IMR-90 (cell line): ENCODE data around the gene CPLX3. TPM values are rescaled to one million over a fixed set of nuclear protein-coding genes. Genes with fewer than 3 reads are reported as not detected.
A peak's percentile ranks its signal among the peaks of the same experiment; 100 is the strongest.

ENCODE experiments used
- ATAC-seq: fragments of 200-7000 bp; cut with Tn5 transposase; 2 replicates; pipeline ENCODE4 v1.9.1; 2020; ENCODE audit warnings: low read depth, mild to moderate bottlenecking, moderate library complexity
- BruUV-seq: library from RNA; stranded (reverse); fragments of 400-500 nt; replicated peaks from 2 replicates; lab custom pipeline; 2021; lab: Mats Ljungman, UMichigan
- CTCF ChIA-PET: fragments of 300-600 bp; formaldehyde crosslinking; extraction: SDS; loops from one replicate; lab custom pipeline; 2021; ENCODE audit warnings: antibody characterized with exemption; lab: Yijun Ruan, JAX
- POLR2A ChIA-PET: fragments of 300-600 bp; sonication (Branson Sonifier 250); formaldehyde crosslinking; loops from one replicate; lab custom pipeline; 2022; ENCODE audit warnings: antibody characterized with exemption; ENCODE audit not compliant: unreplicated experiment; lab: Charles Lee
- DNase-seq: peaks from one replicate; pipeline ENCODE4 v3.0.0; 2013
- H2AFZ ChIP-seq: replicated peaks from 2 replicates; pipeline ENCODE3; 2013; ENCODE audit warnings: low read length, mild to moderate bottlenecking; ENCODE audit not compliant: poor library complexity
- H2AK5ac ChIP-seq: 2 replicates; pipeline ENCODE4 v1.6.1; 2013; ENCODE audit warnings: low read depth, low read length, inconsistent platforms
- H2AK9ac ChIP-seq: replicated peaks from 2 replicates; pipeline ENCODE3; 2013; ENCODE audit warnings: mild to moderate bottlenecking, low read depth, low read length, moderate library complexity; ENCODE audit not compliant: poor library complexity
- H2BK120ac ChIP-seq: 2 replicates; pipeline ENCODE4 v1.6.1; 2013; ENCODE audit warnings: low read depth, low read length, inconsistent platforms
- H2BK15ac ChIP-seq: 3 replicates; pipeline ENCODE4 v1.6.1; 2013; ENCODE audit warnings: low read depth, low read length, inconsistent platforms
- H2BK20ac ChIP-seq: 2 replicates; pipeline ENCODE4 v1.6.1; 2013; ENCODE audit warnings: low read depth, mild to moderate bottlenecking, inconsistent platforms, low read length, moderate library complexity
- H2BK5ac ChIP-seq: 2 replicates; pipeline ENCODE4 v1.6.1; 2013; ENCODE audit warnings: mild to moderate bottlenecking, low read depth, low read length, inconsistent platforms; ENCODE audit not compliant: poor library complexity, severe bottlenecking
- H3K14ac ChIP-seq: replicated peaks from 2 replicates; pipeline ENCODE4 v1.6.1; 2013; ENCODE audit warnings: low read depth, low read length, inconsistent platforms
- H3K18ac ChIP-seq: 2 replicates; pipeline ENCODE4 v1.6.1; 2013; ENCODE audit warnings: low read depth, low read length, control low read depth
- H3K23ac ChIP-seq: 2 replicates; pipeline ENCODE4 v1.6.1; 2013; ENCODE audit warnings: low read depth, low read length, inconsistent platforms
- H3K27ac ChIP-seq: 2 replicates; pipeline ENCODE4 v1.5.1; 2013; ENCODE audit warnings: mild to moderate bottlenecking, control low read depth, low read length; ENCODE audit not compliant: insufficient read depth
- H3K27me3 ChIP-seq: 2 replicates; pipeline ENCODE4 v1.6.1; 2013; ENCODE audit warnings: low read length; ENCODE audit not compliant: control insufficient read depth, insufficient read depth
- H3K36me3 ChIP-seq: 2 replicates; pipeline ENCODE4 v1.6.1; 2013; ENCODE audit warnings: low read length, mixed read lengths; ENCODE audit not compliant: control insufficient read depth, insufficient read depth
- H3K4ac ChIP-seq: 2 replicates; pipeline ENCODE4 v1.6.1; 2013; ENCODE audit warnings: low read depth, low read length, inconsistent platforms
- H3K4me1 ChIP-seq: 2 replicates; pipeline ENCODE4 v1.6.1; 2013; ENCODE audit warnings: low read length, mixed read lengths; ENCODE audit not compliant: control insufficient read depth, insufficient read depth
- H3K4me2 ChIP-seq: 2 replicates; pipeline ENCODE4 v1.6.1; 2013; ENCODE audit warnings: low read depth, mild to moderate bottlenecking, control low read depth, low read length, moderate library complexity
- H3K4me3 ChIP-seq: 2 replicates; pipeline ENCODE4 v1.5.1; 2013; ENCODE audit warnings: low read depth, mild to moderate bottlenecking, control low read depth, low read length, moderate library complexity; ENCODE audit not compliant: insufficient read depth
- H3K56ac ChIP-seq: 2 replicates; pipeline ENCODE4 v1.6.1; 2013; ENCODE audit warnings: low read length, inconsistent platforms; ENCODE audit not compliant: insufficient read depth; ENCODE audit errors: extremely low read depth
- H3K79me1 ChIP-seq, 2 experiments: 2 replicates each; pipeline ENCODE4 v1.6.1; 2013; ENCODE audit warnings: low read length in 2 of 2, inconsistent platforms in 1 of 2, low read depth in 1 of 2
- H3K9ac ChIP-seq: 2 replicates; pipeline ENCODE4 v1.6.1; 2013; ENCODE audit warnings: low read depth, low read length, control low read depth
- H3K9me1 ChIP-seq: 2 replicates; pipeline ENCODE4 v1.6.1; 2013; ENCODE audit warnings: low read length, inconsistent platforms; ENCODE audit not compliant: insufficient read depth
- H3K9me3 ChIP-seq: 2 replicates; pipeline ENCODE4 v1.6.1; 2013; ENCODE audit warnings: low read length; ENCODE audit not compliant: control insufficient read depth, insufficient read depth
- H4K20me1 ChIP-seq: 2 replicates; pipeline ENCODE4 v1.6.1; 2013; ENCODE audit warnings: low read length, inconsistent platforms; ENCODE audit not compliant: insufficient read depth
- H4K5ac ChIP-seq: 2 replicates; pipeline ENCODE4 v1.6.1; 2013; ENCODE audit warnings: mild to moderate bottlenecking, low read depth, low read length, control low read depth
- H4K8ac ChIP-seq, 2 experiments: 2 replicates each; pipeline ENCODE4 v1.6.1; 2013; ENCODE audit warnings: low read depth in 2 of 2, low read length in 2 of 2, control low read depth in 1 of 2, inconsistent platforms in 1 of 2
- H4K91ac ChIP-seq: 2 replicates; pipeline ENCODE4 v1.6.1; 2013; ENCODE audit warnings: low read depth, low read length, inconsistent platforms; ENCODE audit not compliant: insufficient read depth
- POLR2A ChIP-seq: IDR thresholded peaks from 2 replicates; pipeline ENCODE4 v1.6.1; 2012; ENCODE audit warnings: mild to moderate bottlenecking, low read depth, low read length
- RCOR1 ChIP-seq: IDR thresholded peaks from 2 replicates; pipeline ENCODE4 v1.6.1; 2012; ENCODE audit warnings: mild to moderate bottlenecking, low read length, improper control_type of control experiment; ENCODE audit not compliant: insufficient replicate concordance
- WGBS, 2 experiments: methylation state at CpG; one replicate each; pipeline versions ENCODE4 v1.1.5 to v1.1.7; 2013; ENCODE audit warnings: missing lambda C conversion rate in 2 of 2; ENCODE audit not compliant: insufficient read length in 1 of 2; ENCODE audit errors: extremely low coverage in 2 of 2; 5-methylcytosine and 5-hydroxymethylcytosine counted together
- dilution Hi-C: fragments of 300-500 bp; cut with HindIII; formaldehyde crosslinking; loops from one replicate; pipeline ENCODE4 v1.14.3; 2018; ENCODE audit warnings: low sequenced_read_pairs; ENCODE audit not compliant: unreplicated experiment
- in situ Hi-C: fragments of 300-500 bp; cut with MboI; formaldehyde crosslinking; loops from 3 replicates; pipeline ENCODE4 v1.14.3; 2019; ENCODE audit warnings: low sequenced_read_pairs, inconsistent platforms, mixed read lengths
- intact Hi-C: fragments of 100-400 bp; cut with micrococcal nuclease; formaldehyde crosslinking; loops from 2 replicates; pipeline ENCODE4 v1.10.0; 2022
- polyA plus RNA-seq, 3 experiments: library from polyadenylated mRNA; depleted of rRNA; stranded (reverse); fragments of >200 nt; gene quantifications; 2 replicates each; pipeline ENCODE4 v1.2.3, GENCODE V29; 2012; ENCODE audit warnings: low replicate concordance in 1 of 3
- total RNA-seq: library from RNA; depleted of rRNA; stranded (reverse); fragments of >200 nt; gene quantifications from 2 replicates; pipeline ENCODE4 v1.2.3, GENCODE V29; 2012
- TF ChIP-seq, protein P1 (sequence below): fragments of 150-350 bp; IDR thresholded peaks from 2 replicates; pipeline ENCODE4 v1.6.1; 2017; ENCODE audit warnings: mild to moderate bottlenecking, antibody characterized with exemption, low read length, low read depth

CPLX3 gene
- total and polyA plus RNA-seq, 2 of the 4 experiments (the other 2 are of a cell fraction), result not detected

GRCh38 chr15:74873036-74873755 lies 46.8 kb downstream of the CPLX3 start, which contains the start of gene SCAMP2:
Gene SCAMP2, minus strand, starts transcription at chr15:74873365. Its CDS starts 110 bp downstream, at chr15:74873255.
- Histone ChIP-seq H3K14ac (peak within 1 kb of the TSS; percentile 96), H4K91ac (peak within 1 kb of the TSS; percentile 91), H3K56ac (peak within 1 kb of the TSS; percentile 67), H2BK15ac (peak within 1 kb of the TSS; percentile 68; the same call in 1 of the 3 replicates), H3K9me3 (no peaks in the 10 kb centered on the region), H2AK5ac (peak within 1 kb of the TSS; percentile 92), H3K9ac (peak within 1 kb of the TSS; percentile 81), H3K4me1 (peaks cover 15% of the 10 kb centered on the region), H3K36me3 (peaks cover 2% of the 10 kb centered on the region), H2BK20ac (peak within 1 kb of the TSS; percentile 22; the same call in 1 of the 2 replicates), H3K4ac (peak within 1 kb of the TSS; percentile 96), H3K79me1 (peaks cover 13 to 52% of the 10 kb centered on the region in 2 experiments; a peak in 3 of 4 replicates), H2BK120ac (peak within 1 kb of the TSS; percentile 77), H3K4me3 (peak within 1 kb of the TSS; percentile 80), H4K5ac (peak within 1 kb of the TSS; percentile 92), H2AK9ac (peak within 1 kb of the TSS; percentile 98), H4K8ac (peak within 1 kb of the TSS; percentile 95 to 98), H3K27ac (peak within 1 kb of the TSS; percentile 88), H3K23ac (peak within 1 kb of the TSS; percentile 90; the same call in 1 of the 2 replicates), H3K4me2 (peak within 1 kb of the TSS; percentile 86), H2BK5ac (peak within 1 kb of the TSS; percentile 88), H3K27me3 (no peaks in the 10 kb centered on the region), H4K20me1 (peaks cover 39% of the 10 kb centered on the region), H3K9me1 (peaks cover 21% of the 10 kb centered on the region), H3K18ac (peak within 1 kb of the TSS; percentile 80), H2AFZ (peak within 1 kb of the TSS; percentile 98)
- ATAC-seq (peak; percentile 99), DNase-seq (peak; percentile 94)
- BruUV-seq, result no TSS peak
- in situ Hi-C loops, result no loop called here
- dilution Hi-C loops, result no loop called here
- 1% methylated on average over 15 of the region's 52 CpGs; no CpG with 5 or more reads in 1 of the 2 experiments for WGBS, 2 experiments
- TF ChIP-seq, protein P1, sequence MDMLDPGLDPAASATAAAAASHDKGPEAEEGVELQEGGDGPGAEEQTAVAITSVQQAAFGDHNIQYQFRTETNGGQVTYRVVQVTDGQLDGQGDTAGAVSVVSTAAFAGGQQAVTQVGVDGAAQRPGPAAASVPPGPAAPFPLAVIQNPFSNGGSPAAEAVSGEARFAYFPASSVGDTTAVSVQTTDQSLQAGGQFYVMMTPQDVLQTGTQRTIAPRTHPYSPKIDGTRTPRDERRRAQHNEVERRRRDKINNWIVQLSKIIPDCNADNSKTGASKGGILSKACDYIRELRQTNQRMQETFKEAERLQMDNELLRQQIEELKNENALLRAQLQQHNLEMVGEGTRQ, result peak; percentile 8; the same call in 1 of the 2 replicates
- TF ChIP-seq POLR2A (peak; percentile 94), RCOR1 (no peak)
- ChIA-PET CTCF (no interaction called here), POLR2A (interaction anchor here (1.0 kb wide), 1 partner anchor 65 kb away, joined by 4 read pairs; no protein-coding TSS in a partner anchor)
- intact Hi-C loops, result no loop called here
